Measurements from ENCODE around the gene NDUFA11. TPM values are rescaled to one million over a fixed set of nuclear protein-coding genes. Genes with fewer than 3 reads are reported as not detected.

Gene NDUFA11
- total and polyA plus RNA-seq, 2 of the 4 experiments (the other 2 are of a cell fraction), result 375 to 1,276 TPM

DNA sequence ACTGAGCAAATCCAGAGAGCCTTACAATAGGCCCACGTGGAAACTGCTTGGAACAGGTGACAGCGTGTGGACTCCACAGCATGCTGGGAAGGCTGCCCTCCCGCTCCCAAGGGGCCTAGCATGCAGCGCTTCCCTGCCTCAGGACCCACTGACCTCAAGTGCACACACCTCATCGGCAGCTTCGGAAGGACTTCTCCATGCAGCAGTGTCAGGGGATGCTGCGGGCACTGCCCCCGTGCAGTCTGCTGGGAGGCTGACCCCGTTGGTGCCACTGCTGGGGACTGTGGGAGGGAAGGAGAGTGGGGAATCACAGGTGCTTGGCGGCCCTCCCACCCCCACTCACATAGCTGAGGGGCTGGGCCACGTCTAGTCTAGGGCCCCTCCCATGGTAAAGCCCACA lies 27.7 kb upstream of the NDUFA11 start:
- dilution Hi-C loops (cut with HindIII; ENCODE audit: low sequenced_read_pairs, unreplicated experiment), result no loop called here
- Histone ChIP-seq H3K56ac (ENCODE audit: extremely low read depth, insufficient read depth, low read length) (no peak overlapping the region), H2AK9ac (replicated peaks; ENCODE audit: low read depth, low read length, poor library complexity) (no peak overlapping the region), H3K14ac (replicated peaks; ENCODE audit: low read depth, low read length) (no peak overlapping the region), H4K8ac (ENCODE audit: low read depth in 2 of 2, low read length in 2 of 2) (no peak overlapping the region), H3K79me1 (ENCODE audit: low read depth in 1 of 2, low read length in 2 of 2) (peaks cover 13 to 66% of the 10 kb centered on the region in 2 experiments; a peak in 3 of 4 replicates), H2BK20ac (ENCODE audit: low read depth, low read length) (no peak overlapping the region), H2AFZ (replicated peaks; ENCODE audit: low read length, poor library complexity) (no peak overlapping the region), H3K4me1 (ENCODE audit: control insufficient read depth, insufficient read depth, low read length) (peaks cover 28% of the 10 kb centered on the region), H3K18ac (ENCODE audit: low read depth, low read length) (no peak overlapping the region), H2BK15ac (ENCODE audit: low read depth, low read length) (no peak overlapping the region), H2BK120ac (ENCODE audit: low read depth, low read length) (no peak overlapping the region), H3K9ac (ENCODE audit: low read depth, low read length) (no peak overlapping the region), H3K27me3 (ENCODE audit: control insufficient read depth, insufficient read depth, low read length) (no peaks in the 10 kb centered on the region), H2AK5ac (ENCODE audit: low read depth, low read length) (no peak overlapping the region), H3K4me3 (ENCODE audit: insufficient read depth, low read depth, low read length) (no peak overlapping the region), H3K4ac (ENCODE audit: low read depth, low read length) (no peak overlapping the region), H3K4me2 (ENCODE audit: low read depth, low read length) (no peak overlapping the region), H3K9me3 (ENCODE audit: control insufficient read depth, insufficient read depth, low read length) (no peaks in the 10 kb centered on the region), H3K36me3 (ENCODE audit: control insufficient read depth, insufficient read depth, low read length) (peaks cover 62% of the 10 kb centered on the region), H3K9me1 (ENCODE audit: insufficient read depth, low read length) (peaks cover 22% of the 10 kb centered on the region), H4K5ac (ENCODE audit: low read depth, low read length) (no peak overlapping the region), H3K23ac (ENCODE audit: low read depth, low read length) (no peak overlapping the region), H2BK5ac (ENCODE audit: low read depth, low read length, poor library complexity, severe bottlenecking) (no peak overlapping the region), H3K27ac (ENCODE audit: insufficient read depth, low read length) (no peak overlapping the region), H4K91ac (ENCODE audit: insufficient read depth, low read depth, low read length) (no peak overlapping the region), H4K20me1 (ENCODE audit: insufficient read depth, low read length) (peaks cover 26% of the 10 kb centered on the region)
- WGBS, 2 experiments (ENCODE audit: extremely low coverage in 2 of 2, insufficient read length in 1 of 2), result 100% methylated on average over 1 of the region's 11 CpGs; no CpG with 5 or more reads in 1 of the 2 experiments
- ATAC-seq (ENCODE audit: low read depth), result no peak
- ChIA-PET CTCF (no interaction called here), POLR2A (ENCODE audit: unreplicated experiment) (no interaction called here)
- in situ Hi-C loops (cut with MboI; ENCODE audit: low sequenced_read_pairs), result no loop called here
- DNase-seq, result no peak
- intact Hi-C loops (cut with micrococcal nuclease), result no loop called here
- TF ChIP-seq, protein P1, sequence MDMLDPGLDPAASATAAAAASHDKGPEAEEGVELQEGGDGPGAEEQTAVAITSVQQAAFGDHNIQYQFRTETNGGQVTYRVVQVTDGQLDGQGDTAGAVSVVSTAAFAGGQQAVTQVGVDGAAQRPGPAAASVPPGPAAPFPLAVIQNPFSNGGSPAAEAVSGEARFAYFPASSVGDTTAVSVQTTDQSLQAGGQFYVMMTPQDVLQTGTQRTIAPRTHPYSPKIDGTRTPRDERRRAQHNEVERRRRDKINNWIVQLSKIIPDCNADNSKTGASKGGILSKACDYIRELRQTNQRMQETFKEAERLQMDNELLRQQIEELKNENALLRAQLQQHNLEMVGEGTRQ (IDR thresholded peaks at IDR 0.05; ENCODE audit: low read depth, low read length), result no peak
- no TSS peak for BruUV-seq (replicated peaks)
